SK-N-SH (cell line): ENCODE measurements around the gene TPMT.

ENCODE experiments used
- ELF1 ChIP-seq: IDR thresholded peaks from 2 replicates; pipeline ENCODE4 v1.4.0; 2012
- EP300 ChIP-seq, 2 experiments: IDR thresholded peaks; 2 replicates each; pipeline versions ENCODE4 v1.4.0 to v1.6.1; 2012; ENCODE audit warnings: borderline replicate concordance in 1 of 2, low read depth in 1 of 2, low read length in 1 of 2
- EZH2phosphoT487 ChIP-seq: fragments of 200-600 bp; sonication (generic); IDR thresholded peaks from 2 replicates; pipeline ENCODE4 v1.6.1; 2017; ENCODE audit warnings: low read depth, mixed run types, mild to moderate bottlenecking, antibody characterized with exemption, moderate library complexity, borderline replicate concordance
- GABPA ChIP-seq: IDR thresholded peaks from 2 replicates; pipeline ENCODE4 v1.4.0; 2012; ENCODE audit warnings: low read depth, mild to moderate bottlenecking
- PBX3 ChIP-seq: IDR thresholded peaks from 2 replicates; pipeline ENCODE4; 2012
- RXRA ChIP-seq: IDR thresholded peaks from 2 replicates; pipeline ENCODE4 v1.4.0; 2012; ENCODE audit warnings: low read depth, mild to moderate bottlenecking, borderline replicate concordance
- TF ChIP-seq, protein P1 (sequence below): fragments of 200-600 bp; sonication (generic); IDR thresholded peaks from 2 replicates; pipeline ENCODE4 v1.6.1; 2017; ENCODE audit warnings: antibody characterized with exemption, mild to moderate bottlenecking, moderate library complexity
- TF ChIP-seq, protein P2 (sequence below): IDR thresholded peaks from 2 replicates; pipeline ENCODE4 v1.4.0; 2012; ENCODE audit warnings: low read depth, borderline replicate concordance
- TF ChIP-seq, protein P3 (sequence below): IDR thresholded peaks from 2 replicates; pipeline ENCODE4 v1.6.1; 2012; ENCODE audit warnings: mild to moderate bottlenecking, low read depth, low read length, moderate library complexity
- TF ChIP-seq, protein P4 (sequence below): IDR thresholded peaks from 2 replicates; pipeline ENCODE4 v1.4.0; 2012; ENCODE audit warnings: low read depth

GRCh38 chr6:18136260-18136659 is 18.6 kb downstream of the TPMT start:
- TF ChIP-seq EP300 (IDR thresholded peaks at IDR 0.05; ENCODE audit: borderline replicate concordance in 1 of 2, low read depth in 1 of 2, low read length in 1 of 2) (no peak), GABPA (no peak), EZH2phosphoT487 (no peak), PBX3 (no peak), ELF1 (no peak), RXRA (no peak)
- TF ChIP-seq, protein P1, sequence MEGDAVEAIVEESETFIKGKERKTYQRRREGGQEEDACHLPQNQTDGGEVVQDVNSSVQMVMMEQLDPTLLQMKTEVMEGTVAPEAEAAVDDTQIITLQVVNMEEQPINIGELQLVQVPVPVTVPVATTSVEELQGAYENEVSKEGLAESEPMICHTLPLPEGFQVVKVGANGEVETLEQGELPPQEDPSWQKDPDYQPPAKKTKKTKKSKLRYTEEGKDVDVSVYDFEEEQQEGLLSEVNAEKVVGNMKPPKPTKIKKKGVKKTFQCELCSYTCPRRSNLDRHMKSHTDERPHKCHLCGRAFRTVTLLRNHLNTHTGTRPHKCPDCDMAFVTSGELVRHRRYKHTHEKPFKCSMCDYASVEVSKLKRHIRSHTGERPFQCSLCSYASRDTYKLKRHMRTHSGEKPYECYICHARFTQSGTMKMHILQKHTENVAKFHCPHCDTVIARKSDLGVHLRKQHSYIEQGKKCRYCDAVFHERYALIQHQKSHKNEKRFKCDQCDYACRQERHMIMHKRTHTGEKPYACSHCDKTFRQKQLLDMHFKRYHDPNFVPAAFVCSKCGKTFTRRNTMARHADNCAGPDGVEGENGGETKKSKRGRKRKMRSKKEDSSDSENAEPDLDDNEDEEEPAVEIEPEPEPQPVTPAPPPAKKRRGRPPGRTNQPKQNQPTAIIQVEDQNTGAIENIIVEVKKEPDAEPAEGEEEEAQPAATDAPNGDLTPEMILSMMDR: no peak
- TF ChIP-seq, protein P2, sequence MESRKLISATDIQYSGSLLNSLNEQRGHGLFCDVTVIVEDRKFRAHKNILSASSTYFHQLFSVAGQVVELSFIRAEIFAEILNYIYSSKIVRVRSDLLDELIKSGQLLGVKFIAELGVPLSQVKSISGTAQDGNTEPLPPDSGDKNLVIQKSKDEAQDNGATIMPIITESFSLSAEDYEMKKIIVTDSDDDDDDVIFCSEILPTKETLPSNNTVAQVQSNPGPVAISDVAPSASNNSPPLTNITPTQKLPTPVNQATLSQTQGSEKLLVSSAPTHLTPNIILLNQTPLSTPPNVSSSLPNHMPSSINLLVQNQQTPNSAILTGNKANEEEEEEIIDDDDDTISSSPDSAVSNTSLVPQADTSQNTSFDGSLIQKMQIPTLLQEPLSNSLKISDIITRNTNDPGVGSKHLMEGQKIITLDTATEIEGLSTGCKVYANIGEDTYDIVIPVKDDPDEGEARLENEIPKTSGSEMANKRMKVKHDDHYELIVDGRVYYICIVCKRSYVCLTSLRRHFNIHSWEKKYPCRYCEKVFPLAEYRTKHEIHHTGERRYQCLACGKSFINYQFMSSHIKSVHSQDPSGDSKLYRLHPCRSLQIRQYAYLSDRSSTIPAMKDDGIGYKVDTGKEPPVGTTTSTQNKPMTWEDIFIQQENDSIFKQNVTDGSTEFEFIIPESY: no peak
- TF ChIP-seq, protein P3, sequence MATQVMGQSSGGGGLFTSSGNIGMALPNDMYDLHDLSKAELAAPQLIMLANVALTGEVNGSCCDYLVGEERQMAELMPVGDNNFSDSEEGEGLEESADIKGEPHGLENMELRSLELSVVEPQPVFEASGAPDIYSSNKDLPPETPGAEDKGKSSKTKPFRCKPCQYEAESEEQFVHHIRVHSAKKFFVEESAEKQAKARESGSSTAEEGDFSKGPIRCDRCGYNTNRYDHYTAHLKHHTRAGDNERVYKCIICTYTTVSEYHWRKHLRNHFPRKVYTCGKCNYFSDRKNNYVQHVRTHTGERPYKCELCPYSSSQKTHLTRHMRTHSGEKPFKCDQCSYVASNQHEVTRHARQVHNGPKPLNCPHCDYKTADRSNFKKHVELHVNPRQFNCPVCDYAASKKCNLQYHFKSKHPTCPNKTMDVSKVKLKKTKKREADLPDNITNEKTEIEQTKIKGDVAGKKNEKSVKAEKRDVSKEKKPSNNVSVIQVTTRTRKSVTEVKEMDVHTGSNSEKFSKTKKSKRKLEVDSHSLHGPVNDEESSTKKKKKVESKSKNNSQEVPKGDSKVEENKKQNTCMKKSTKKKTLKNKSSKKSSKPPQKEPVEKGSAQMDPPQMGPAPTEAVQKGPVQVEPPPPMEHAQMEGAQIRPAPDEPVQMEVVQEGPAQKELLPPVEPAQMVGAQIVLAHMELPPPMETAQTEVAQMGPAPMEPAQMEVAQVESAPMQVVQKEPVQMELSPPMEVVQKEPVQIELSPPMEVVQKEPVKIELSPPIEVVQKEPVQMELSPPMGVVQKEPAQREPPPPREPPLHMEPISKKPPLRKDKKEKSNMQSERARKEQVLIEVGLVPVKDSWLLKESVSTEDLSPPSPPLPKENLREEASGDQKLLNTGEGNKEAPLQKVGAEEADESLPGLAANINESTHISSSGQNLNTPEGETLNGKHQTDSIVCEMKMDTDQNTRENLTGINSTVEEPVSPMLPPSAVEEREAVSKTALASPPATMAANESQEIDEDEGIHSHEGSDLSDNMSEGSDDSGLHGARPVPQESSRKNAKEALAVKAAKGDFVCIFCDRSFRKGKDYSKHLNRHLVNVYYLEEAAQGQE: no peak
- TF ChIP-seq, protein P4, sequence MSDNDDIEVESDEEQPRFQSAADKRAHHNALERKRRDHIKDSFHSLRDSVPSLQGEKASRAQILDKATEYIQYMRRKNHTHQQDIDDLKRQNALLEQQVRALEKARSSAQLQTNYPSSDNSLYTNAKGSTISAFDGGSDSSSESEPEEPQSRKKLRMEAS: no peak
